Activated CD4-positive, alpha-beta T cell treated with anti-CD3 and anti-CD28 coated beads for 1 hour (primary cell): ENCODE measurements around the gene CNGA4.
"Not testable (repeated sequence)": the region's sequence is repeated elsewhere in the genome, so short reads cannot be mapped to it uniquely, and the experiment has no call there.

Experiments used
- DNase-seq: peaks from one replicate; pipeline ENCODE4 v3.0.0-alpha.2; 2020

CNGA4 gene

GRCh38 chr11:6269994-6270393 lies 31.1 kb downstream of the CNGA4 start:
- no peak for DNase-seq

DNA sequence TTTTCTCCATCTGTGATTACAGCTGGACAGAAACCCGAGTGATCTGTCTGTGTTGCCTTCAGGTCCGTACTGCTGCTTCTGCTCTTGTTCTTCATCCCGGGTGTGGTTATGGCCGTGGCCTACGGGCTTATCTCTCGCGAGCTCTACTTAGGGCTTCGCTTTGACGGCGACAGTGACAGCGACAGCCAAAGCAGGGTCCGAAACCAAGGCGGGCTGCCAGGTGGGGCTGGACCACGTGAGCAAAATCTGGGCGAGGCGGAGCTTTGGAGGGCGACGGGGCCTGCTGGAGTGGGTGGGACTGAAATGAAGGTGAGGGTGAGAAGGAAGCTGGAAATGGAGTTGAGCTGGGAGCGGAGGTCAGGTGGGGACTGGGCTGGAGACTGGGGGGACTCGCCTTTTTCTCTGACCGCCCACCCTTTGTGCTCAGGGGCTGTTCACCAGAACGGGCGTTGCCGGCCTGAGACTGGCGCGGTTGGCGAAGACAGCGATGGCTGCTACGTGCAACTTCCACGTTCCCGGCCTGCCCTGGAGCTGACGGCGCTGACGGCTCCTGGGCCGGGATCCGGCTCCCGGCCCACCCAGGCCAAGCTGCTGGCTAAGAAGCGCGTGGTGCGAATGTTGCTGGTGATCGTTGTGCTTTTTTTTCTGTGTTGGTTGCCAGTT lies 31.8 kb downstream of the CNGA4 start:
- DNase-seq = no peak

DNA sequence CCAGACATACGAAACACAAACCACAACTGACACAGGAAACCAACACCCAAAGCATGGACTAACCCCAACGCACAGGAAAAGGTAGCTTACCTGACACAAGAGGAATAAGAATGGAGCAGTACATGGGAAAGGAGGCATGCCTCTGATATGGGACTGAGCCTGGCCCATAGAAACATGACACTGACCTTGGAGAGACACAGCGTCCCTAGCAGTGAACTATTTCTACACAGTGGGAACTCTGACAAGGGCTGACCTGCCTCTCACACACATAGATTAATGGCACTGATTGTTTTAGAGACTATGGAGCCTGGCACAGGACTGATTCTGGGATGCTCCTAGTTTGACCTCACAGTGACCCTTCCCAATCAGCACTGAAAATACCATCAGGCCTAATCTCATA lies 32.7 kb downstream of the CNGA4 start:
- DNase-seq = no peak

DNA sequence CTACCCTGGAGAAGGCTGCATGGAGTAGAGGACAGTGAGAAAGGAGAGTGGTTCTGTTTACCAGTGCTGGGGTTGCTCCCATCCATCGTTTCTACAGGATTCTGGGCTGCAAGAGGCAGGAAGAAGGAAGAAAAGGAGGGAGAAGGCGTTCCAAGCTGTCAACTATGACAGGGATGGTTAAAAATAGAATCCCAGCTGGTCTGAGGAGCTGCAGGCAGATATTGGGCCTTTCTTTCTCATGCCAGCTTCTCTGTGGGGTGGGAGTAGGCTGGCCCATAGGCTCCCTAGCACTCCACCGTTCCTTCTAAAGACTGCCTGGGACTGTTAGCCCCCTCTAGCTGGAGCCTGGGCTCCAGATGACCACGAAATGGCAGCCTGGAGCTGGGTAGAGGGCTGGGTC lies 34.3 kb downstream of the CNGA4 start:
- no peak for DNase-seq

GRCh38 chr11:6280809-6281208 lies 41.9 kb downstream of the CNGA4 start:
- DNase-seq = not testable (repeated sequence)

DNA sequence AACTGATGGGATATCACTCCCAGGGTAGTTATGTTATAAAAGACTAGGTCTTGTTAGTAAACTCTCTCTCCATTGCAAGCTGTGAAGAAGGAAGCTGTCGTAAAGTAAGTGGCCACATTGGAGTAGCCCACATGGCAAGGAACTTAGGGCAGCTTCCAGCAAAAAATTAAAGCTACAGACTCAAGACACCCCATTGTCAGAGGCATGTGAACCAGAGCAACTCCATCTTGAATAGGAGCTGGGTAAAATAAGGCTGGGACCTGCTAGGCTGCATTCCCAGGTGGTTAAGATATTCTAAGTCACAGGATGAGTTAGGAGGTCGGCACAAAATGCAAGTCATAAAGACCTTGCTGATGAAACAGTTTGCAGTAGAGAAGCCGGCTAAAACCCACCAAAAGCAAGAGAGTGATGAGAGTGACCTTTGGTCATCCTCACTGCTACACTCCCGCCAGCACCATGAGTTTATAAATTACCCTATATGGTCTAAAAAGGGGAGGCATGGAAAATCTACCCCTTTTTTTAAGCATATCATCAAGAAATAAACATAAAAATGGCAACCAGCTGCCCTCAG lies 44.6 kb downstream of the CNGA4 start:
- DNase-seq = no peak

DNA sequence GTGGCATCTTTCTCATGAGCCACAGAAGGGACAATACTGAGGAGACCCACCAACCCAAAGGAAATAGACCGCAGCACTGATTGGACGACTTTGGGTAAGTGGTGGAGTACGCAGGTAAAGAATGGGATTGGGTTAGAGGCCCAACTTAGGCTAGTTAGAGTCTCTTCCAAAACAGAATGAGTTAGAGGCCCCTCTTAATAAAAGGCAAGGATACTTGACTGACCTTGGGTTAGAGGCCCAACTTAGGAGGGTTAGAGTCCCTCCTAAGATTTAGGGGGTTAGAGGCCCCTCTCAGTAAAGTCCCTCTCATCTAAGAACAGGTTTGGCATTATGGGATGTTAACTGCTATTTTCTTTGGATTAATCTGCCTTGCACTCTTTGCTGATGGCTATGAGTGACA lies 45.4 kb downstream of the CNGA4 start:
- DNase-seq = no peak

DNA sequence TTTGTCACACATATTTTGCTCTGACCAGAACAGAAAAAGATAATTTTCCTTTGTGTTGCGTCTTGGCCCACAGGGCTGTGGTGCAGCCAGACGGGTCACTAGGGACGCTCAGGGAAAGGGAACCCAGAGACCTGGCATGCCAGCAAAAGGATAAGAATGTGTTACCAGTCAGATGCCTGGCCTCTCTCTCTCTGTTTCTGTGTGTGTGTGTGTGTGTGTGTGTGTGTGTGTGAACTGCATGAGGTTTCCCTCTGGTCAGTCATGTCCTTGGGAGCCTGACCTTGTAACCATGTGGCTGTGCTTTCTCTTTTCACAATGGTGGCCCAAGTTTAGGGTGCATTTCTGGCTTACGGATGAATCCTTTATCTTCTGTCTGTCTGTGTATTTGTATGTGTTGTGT lies 46.1 kb downstream of the CNGA4 start:
- no peak for DNase-seq
